HG02623 (cell line): Measurements from ENCODE around the gene STYXL1.

Source experiments
- ATAC-seq: cut with Tn5 transposase; IDR thresholded peaks from one replicate; pipeline ENCODE4 v1.9.1; 2021; ENCODE audit warnings: moderate library complexity; ENCODE audit not compliant: unreplicated experiment

Gene STYXL1

DNA sequence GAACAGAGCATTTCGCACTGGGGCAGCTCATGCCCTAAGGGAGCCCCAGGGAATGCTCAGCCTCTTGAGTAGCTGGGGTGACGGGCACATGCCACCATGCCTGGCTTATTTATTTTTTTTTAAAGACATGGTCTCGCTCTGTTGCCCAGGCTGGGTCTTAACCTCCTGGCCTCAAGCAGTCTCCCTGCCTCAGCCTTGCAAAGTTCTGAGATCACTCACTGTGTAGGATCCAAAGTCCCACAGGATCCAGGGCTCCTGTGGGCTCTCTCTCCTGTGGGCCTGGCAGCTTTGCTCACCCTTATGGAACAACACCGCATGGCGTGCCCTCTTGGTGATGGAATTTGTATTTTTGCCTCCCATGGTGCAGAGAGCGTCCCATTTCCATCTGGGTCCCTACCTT is 87.4 kb downstream of the STYXL1 start:
- no peak for ATAC-seq

DNA sequence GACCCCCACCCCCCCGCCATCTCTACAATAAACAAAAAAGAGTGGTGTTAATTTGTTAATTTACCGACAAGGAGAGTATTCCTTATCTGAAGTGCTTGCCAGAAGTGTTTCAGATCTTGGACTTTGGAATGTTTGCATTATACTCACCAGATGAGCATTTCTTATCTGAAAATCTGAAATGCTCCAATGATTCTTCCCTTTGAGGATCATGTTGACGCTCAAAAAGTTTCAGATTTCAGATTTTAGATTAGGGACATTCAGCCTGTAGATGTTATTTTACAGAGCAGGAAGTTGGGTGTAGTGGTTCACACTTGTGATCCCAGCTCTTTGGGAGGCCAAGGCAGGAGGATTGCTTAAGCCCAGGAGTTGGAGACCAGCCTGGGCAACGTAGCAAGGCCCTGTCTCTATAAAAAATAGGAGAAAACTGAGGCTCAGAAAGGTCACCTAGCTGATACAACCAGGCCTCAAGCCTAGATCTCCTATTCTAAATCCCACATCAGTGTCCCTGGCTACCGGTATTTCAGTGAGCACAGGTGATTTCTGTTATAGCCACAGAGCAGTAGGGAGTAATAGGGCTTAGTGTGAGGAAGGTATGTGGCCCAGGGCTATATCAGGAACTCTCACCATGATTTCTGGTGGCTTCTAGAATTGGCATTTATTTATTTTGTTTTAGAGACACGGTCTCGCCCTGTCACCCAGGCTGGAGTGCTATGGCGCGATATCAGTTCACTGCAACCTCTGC is 88.8 kb downstream of the STYXL1 start:
- no peak for ATAC-seq

DNA sequence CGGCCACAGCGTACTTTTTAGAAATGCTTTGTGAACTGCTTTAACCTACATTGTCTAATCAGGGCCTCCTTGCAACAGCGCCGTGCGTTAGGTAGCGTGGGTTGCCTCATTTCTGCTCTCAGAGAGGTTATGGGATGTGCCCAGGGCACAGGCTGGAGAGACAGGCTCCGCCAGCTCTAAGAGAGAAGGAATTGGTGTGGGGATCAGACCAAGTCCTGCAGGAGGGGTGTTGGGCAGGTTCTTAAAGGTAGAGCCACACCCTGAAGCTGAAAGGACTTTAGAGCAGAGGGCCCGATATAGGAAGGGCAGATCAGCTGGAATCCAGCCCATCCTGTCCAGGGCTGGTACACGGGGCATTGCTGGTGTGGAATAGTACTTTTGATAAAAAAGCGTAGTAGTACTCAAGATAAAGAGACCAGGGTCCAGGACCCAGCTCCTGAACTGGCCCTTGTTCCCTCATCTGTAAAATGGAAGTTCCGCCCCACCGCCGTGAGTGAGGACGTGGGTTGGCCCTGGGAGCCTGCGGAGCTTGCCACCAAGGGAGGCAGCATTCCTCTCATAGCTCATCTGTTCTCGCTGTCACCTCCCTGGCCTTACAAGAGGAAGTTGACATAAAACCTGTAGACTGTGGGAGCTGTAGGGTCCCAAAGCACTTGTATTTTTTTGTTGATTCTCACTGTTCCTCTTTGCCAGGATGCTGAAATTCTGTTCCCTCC is 90.6 kb downstream of the STYXL1 start:
- ATAC-seq = no peak

DNA sequence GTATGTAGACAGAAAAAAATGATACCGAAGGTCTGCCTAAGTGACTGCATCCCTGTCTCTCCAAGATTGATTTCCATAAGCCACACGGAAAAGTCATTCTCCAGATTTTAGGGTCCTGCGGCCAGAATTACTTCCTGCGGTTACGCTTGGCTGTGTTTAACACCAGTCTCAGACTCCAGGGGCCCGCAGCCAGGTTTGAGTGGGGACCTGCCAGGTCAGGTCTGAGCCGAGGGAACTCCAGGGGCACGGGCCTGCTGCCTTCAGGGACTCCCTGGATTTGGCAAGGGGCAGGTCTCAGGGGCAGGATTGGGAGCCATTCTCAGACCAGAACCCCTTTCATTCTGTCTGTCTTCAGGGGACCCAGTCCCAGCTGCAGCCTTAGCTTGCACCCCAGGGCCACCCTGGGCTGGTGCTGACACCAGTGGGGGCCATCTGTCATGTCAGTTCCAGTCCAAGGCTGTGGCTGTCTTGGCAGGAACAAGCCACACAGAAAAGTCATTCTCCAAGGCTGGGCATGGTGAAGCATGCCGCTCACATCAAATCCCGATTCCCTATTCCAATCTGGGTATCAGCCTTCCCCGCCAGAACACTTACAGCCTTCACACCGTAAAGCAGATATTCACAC is 92.4 kb downstream of the STYXL1 start:
- no peak for ATAC-seq

DNA sequence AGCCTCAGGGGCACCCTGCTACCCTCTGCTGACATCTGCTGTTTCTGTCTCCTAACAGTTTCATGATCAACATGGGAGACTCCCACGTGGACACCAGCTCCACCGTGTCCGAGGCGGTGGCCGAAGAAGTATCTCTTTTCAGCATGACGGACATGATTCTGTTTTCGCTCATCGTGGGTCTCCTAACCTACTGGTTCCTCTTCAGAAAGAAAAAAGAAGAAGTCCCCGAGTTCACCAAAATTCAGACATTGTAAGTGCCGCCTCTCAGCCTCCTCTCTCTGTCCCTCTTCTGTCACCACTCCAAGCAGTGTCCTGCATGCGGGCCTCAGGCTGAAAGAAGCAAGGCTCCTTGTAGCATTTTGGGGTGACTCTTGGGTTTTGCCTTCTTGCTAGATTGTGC is 93.9 kb downstream of the STYXL1 start:
- ATAC-seq = no peak

DNA sequence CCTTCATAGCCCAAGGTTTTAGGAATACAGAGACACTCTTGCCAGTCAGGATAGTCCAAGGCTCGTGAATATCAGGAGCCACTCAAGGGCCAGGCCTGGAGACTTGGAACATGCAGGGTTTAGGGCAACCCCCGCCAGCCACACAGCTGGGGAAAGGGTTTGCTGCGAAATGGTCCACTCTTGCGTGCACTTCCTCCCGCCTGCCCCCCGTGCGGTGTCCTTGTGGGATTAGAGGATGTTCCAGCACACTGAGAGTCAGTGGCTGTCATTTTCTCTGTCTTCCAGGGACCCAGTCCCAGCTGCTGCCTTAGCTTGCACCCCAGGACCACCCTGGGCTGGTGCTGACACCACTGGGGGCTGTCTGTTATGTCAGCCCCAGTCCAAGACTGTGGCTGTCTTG is 94.4 kb downstream of the STYXL1 start:
- ATAC-seq = no peak

DNA sequence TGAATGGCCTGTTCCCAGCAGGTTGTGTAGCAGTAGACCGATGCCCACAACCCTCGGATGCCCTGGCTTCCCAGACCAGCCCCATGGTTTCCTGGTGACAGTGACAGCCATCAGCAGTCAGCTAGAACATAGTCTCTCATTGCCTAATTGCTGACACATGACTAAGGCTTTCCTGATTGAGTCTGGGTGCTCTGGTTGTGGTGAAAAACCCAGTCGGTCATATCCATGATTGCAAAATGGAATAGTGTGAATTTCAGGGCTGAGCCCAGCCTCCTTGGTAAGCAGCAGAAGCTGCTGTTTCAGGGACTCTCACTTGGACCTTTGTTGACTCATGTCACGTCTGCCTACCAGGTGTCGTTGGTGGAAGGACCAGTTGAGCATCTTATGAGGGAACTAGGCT is 96.3 kb downstream of the STYXL1 start:
- no peak for ATAC-seq

DNA sequence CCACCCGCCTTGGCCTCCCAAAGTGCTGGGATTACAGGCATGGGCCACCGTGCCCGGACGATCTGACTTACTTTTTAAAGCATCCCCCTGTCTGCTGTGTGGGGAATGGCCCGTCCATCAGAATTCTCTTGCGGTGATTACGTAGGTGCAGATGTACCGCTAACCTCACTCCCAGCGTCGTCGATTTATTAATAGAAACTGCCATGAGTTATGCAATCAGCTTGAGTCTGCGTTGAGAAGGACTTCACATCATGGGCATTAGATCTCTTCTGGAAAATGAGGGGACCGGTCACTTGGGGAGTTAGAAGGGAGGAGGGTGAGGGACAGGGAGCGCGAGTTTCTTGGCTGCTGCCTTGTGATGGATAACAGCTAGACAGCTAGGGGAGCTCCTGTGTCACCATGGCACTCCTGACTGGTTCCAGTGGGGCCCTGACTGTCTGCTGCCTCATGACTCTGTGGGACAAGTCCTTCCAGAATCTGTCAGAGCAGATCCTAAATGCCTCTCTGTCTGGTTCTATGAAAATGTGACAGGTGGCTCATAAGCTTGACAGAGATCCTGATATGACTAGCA is 97.6 kb downstream of the STYXL1 start:
- ATAC-seq = no peak

DNA sequence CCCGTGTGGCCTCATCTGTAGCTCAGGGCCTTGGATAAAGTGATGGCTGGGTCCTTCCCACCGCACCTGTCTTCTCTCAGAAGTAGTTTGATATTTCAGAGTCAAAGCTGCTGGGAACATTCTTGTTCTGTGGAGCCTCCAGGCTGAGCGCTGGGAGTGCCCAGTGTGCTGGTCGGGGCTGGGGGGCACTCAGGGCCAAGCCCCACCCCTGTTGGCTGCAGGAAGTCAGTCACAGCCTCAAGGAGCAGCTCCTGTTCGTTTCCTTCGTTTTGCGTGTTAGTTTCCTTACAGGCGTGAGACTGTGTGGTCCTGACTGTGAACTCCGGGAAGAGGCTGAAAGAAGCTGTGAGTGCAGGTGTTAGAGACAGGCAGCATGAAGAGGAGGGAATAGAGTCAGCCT is 99.6 kb downstream of the STYXL1 start:
- ATAC-seq = no peak
